Endothelial cell (in vitro differentiated cells): ENCODE results near the gene TEX101. TPM values are rescaled to one million over a fixed set of nuclear protein-coding genes. Genes with fewer than 3 reads are reported as not detected.
"Not testable (repeated sequence)": the region's sequence is repeated elsewhere in the genome, so short reads cannot be mapped to it uniquely, and the experiment has no call there.

Source experiments
- DNase-seq: peaks from one replicate; pipeline ENCODE4 v3.0.0; 2021; ENCODE audit warnings: low spot score
- H3K27ac Mint-ChIP-seq: one replicate; pipeline ENCODE4 v1.8.0; 2021; ENCODE audit warnings: mixed read lengths, inconsistent platforms; ENCODE audit not compliant: unreplicated experiment
- H3K27me3 Mint-ChIP-seq: one replicate; pipeline ENCODE4 v1.8.0; 2021; ENCODE audit warnings: mild to moderate bottlenecking, moderate library complexity, mixed read lengths, inconsistent platforms; ENCODE audit not compliant: unreplicated experiment
- H3K36me3 Mint-ChIP-seq: one replicate; pipeline ENCODE4 v1.8.0; 2021; ENCODE audit warnings: mild to moderate bottlenecking, low read depth, mixed read lengths, inconsistent platforms; ENCODE audit not compliant: unreplicated experiment
- H3K4me1 Mint-ChIP-seq: one replicate; pipeline ENCODE4 v1.8.0; 2021; ENCODE audit warnings: mild to moderate bottlenecking, mixed read lengths, inconsistent platforms; ENCODE audit not compliant: unreplicated experiment
- H3K4me3 Mint-ChIP-seq: one replicate; pipeline ENCODE4 v1.8.0; 2021; ENCODE audit warnings: mild to moderate bottlenecking, mixed read lengths, inconsistent platforms; ENCODE audit not compliant: unreplicated experiment
- H3K9me3 Mint-ChIP-seq: one replicate; pipeline ENCODE4 v1.8.0; 2021; ENCODE audit warnings: mixed read lengths, inconsistent platforms; ENCODE audit not compliant: unreplicated experiment
- total RNA-seq: library from RNA; stranded (reverse); fragmentation: NEBNext Ultra II Directional; extraction: Animal tissue kit (Norgen Biotek cat#: 25700); gene quantifications from one replicate; pipeline ENCODE4 v1.2.1, GENCODE V29; 2021; ENCODE audit not compliant: unreplicated experiment
- TF ChIP-seq, protein P1 (sequence below): fragments of 200-600 bp; sonication (generic); IDR thresholded peaks from one replicate; pipeline ENCODE4 v1.5.0; 2021; ENCODE audit warnings: antibody characterized with exemption; ENCODE audit not compliant: unreplicated experiment

The TEX101 gene
- total RNA-seq, 1 donor from 2014 or later = not detected

DNA sequence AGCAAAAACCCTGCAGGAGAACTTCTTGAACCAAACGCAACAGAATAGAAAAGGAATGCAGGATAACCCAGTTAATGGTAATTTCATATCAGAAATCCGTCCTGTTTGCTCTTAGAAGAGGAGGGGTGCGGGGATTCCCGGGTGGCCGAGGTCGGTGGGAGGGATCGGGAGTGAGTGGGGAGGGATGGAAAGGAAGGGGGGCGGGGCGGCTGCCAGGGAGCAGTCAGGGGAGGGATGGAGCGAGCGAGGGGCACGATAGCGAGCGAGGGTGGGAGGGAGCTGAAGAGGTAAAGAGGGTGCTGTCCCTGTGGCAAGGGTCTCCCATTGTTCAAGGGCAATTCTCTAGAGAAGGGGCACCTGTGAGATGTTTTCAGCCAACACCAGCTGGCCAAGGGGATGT, 34.7 kb upstream of the TEX101 start:
- Mint-ChIP-seq H3K4me1 (peaks cover 4% of the 10 kb centered on the region), H3K36me3 (no peaks in the 10 kb centered on the region), H3K27me3 (peaks cover under 1% of the 10 kb centered on the region), H3K4me3 (no peak overlapping the region), H3K27ac (no peak overlapping the region), H3K9me3 (no peaks in the 10 kb centered on the region)
- no peak for DNase-seq
- TF ChIP-seq, protein P1, sequence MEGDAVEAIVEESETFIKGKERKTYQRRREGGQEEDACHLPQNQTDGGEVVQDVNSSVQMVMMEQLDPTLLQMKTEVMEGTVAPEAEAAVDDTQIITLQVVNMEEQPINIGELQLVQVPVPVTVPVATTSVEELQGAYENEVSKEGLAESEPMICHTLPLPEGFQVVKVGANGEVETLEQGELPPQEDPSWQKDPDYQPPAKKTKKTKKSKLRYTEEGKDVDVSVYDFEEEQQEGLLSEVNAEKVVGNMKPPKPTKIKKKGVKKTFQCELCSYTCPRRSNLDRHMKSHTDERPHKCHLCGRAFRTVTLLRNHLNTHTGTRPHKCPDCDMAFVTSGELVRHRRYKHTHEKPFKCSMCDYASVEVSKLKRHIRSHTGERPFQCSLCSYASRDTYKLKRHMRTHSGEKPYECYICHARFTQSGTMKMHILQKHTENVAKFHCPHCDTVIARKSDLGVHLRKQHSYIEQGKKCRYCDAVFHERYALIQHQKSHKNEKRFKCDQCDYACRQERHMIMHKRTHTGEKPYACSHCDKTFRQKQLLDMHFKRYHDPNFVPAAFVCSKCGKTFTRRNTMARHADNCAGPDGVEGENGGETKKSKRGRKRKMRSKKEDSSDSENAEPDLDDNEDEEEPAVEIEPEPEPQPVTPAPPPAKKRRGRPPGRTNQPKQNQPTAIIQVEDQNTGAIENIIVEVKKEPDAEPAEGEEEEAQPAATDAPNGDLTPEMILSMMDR = no peak

DNA sequence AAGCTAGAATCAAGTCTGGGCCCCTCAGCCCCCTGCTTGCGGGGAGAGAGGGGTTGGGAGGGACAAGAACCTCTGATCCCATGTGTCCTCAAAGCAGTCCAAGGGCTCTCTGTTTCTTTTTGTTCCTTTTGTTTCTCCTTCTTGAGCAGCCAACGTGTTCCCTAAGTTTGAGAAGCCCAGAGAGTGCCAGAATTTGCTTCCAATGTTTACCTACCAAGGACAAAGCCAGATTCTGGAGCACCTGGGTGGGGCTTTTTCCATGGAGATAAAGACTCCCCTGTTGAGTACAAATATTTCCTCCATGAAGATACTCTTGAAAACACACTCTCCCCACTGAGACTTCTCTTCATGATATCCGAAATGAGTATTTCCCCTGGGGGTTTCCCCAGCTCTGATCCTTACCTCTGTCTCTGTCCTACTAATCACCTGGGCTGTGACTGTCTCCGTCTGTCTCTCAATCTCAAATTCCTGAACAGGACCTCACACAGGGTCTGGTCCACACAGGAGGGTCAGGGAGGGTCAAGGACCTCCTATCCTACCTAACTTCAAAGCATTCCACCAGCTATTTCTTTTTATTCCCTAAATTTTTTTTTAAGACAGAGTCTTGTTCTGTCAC, 33.8 kb upstream of the TEX101 start:
- no peak overlapping the region for H3K27ac Mint-ChIP-seq
- H3K4me3 Mint-ChIP-seq = no peak overlapping the region
- no peaks in the 10 kb centered on the region for H3K36me3 Mint-ChIP-seq
- peaks cover 3% of the 10 kb centered on the region for H3K27me3 Mint-ChIP-seq
- peaks cover 4% of the 10 kb centered on the region for H3K4me1 Mint-ChIP-seq
- TF ChIP-seq, protein P1 = no peak
- no peak for DNase-seq
- H3K9me3 Mint-ChIP-seq = no peaks in the 10 kb centered on the region

DNA sequence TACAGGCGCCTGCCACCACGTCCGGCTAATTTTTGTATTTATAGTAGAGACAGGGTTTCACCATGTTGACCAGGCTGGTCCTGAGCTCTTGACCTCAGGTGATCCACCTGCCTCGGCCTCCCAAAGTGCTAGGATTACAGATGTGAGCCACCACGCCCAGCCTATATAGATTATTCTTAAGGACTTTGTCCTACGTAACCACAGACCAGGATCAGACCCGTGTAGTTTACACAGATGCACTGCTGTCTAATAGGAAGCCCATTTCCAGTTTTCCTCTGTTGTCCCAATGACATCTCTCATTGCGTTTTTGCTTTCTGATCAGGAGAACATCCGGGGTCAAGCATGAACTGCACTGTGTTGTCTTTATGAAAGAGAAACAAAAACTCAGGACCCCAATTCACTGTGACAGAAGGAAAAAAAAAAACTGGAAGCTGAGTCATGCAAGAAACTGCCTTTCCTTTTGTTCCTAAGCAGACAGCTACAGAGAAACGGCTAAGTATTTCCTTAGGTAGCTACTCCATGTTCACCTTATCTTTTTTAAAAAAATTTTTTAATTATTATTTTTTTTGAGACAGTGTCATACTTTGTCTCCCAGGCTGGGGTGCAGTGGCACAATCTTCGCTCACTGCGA, 32.0 kb upstream of the TEX101 start:
- not testable (repeated sequence) for H3K9me3 Mint-ChIP-seq, H3K4me3 Mint-ChIP-seq, H3K36me3 Mint-ChIP-seq, H3K27me3 Mint-ChIP-seq, H3K27ac Mint-ChIP-seq, H3K4me1 Mint-ChIP-seq, DNase-seq

DNA sequence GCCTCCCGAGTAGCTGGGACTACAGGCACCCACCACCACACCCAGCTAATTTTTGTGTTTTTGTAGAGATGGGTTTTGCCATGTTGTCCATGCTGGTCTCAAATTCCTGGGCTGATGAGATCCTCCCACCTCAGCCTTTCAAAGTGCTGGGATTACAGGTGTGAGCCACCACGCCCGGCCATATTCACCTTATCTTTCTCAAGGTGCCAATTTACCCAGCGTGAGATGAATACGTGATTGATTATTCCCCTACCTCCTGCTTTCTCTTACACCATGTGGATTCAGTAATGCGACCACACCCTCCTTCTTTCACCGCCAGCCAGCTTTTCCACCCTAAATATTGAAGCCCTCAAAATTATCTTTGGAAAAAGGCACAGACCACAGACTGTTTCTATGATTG, 31.4 kb upstream of the TEX101 start:
- H3K27ac Mint-ChIP-seq, H3K9me3 Mint-ChIP-seq, H3K27me3 Mint-ChIP-seq, H3K4me3 Mint-ChIP-seq, H3K4me1 Mint-ChIP-seq, DNase-seq, H3K36me3 Mint-ChIP-seq: not testable (repeated sequence)

DNA sequence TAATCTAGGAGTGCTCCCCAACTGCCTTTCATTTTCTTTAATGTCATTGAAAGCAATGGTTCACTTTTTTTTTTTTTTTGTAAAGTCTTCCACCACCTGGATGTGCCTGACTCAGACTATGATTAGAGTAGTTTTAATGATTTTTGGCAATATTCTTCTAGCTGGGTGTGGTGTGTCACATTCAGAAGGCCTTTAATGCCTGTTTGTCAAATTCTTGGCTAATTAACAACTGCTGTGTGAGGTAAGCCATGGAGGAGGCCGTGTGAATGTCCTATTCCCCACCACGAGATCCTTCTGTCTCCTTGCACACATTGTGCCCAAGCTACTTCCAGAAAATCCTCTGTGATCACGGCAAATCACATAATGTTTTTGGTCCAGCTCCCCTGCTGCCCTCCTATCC, 30.9 kb upstream of the TEX101 start:
- H3K36me3 Mint-ChIP-seq, H3K27me3 Mint-ChIP-seq, DNase-seq, H3K9me3 Mint-ChIP-seq, H3K27ac Mint-ChIP-seq, H3K4me3 Mint-ChIP-seq, H3K4me1 Mint-ChIP-seq: not testable (repeated sequence)

DNA sequence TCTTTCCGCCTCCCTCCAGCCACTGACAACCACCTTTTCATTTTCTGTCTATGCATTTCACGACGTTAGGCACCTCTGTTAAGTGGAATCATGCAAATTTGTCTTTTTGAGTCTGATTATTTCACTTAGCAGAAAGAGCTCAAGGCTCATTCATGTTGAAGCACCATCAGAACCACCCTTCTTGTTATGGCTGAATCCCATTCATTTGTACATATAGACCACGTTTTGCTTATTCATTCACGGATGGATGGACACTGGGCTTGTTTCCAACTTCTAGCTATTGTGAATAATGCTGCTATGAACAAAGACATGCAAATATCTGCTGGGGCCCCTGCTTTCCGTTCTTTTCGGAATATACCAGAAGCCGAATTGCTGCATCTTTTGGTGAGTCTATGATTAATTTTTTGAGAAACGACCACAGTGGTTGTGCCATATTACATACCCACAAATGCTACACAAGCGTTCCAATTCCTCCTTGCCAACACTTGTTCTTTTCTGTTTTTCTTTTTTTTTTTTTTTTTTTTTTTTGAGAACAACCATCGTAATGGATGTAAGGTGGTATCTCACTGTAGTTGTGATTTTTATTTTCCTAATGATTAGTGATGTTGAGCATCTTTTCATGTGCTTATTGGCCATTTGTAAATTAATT, 23.7 kb upstream of the TEX101 start:
- DNase-seq, H3K4me3 Mint-ChIP-seq, H3K36me3 Mint-ChIP-seq, H3K4me1 Mint-ChIP-seq, H3K27ac Mint-ChIP-seq, H3K27me3 Mint-ChIP-seq, H3K9me3 Mint-ChIP-seq: not testable (repeated sequence)

DNA sequence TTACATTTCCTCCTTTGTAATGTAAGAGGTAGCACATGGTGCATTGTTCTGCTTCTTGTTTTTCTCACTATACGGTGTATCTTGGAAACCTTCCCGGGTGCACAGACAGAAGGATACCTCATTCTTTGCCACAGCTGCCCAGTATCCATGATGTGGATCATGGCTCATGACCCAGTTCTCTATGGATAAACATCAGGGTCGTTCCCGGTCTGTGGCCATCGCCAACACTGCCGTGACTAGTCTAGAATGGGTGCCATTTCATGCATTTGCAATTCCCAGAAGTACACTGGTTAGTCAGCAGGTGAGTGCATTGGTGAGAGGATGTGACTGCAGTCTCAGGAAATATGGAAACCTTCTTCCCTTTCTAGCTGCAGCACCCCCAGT, 23.1 kb upstream of the TEX101 start:
- not testable (repeated sequence) for H3K27me3 Mint-ChIP-seq

DNA sequence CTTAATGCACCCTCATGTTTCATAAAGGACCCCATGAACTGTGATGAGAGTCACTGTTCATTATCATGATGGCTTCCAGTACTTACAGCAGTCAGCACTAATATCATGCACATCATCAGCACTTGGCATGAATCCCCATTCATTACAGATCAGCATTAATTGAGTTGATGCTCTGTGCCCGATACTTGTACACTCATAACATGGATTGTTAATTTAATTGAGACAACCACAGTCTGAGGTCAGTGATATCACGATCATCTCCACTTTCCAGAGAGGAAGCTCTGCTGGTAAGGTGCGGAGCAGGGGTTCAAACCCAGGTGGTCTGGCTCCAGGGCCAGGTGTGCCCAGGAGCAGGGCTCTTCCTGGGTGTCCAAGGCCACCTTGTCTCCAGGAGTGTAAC, 21.2 kb upstream of the TEX101 start:
- not testable (repeated sequence) for H3K27me3 Mint-ChIP-seq, H3K27ac Mint-ChIP-seq, DNase-seq, H3K9me3 Mint-ChIP-seq, H3K36me3 Mint-ChIP-seq, H3K4me1 Mint-ChIP-seq, H3K4me3 Mint-ChIP-seq

More for the DNA sequence above, 23.1 kb upstream of the TEX101 start:
- not testable (repeated sequence) for H3K4me1 Mint-ChIP-seq, H3K36me3 Mint-ChIP-seq, H3K27ac Mint-ChIP-seq, H3K4me3 Mint-ChIP-seq, DNase-seq, H3K9me3 Mint-ChIP-seq
